RPMI7951 (cell line): ENCODE data around the gene CSPG4. TPM values are rescaled to one million over a fixed set of nuclear protein-coding genes. Genes with fewer than 3 reads are reported as not detected.
"Not testable (repeated sequence)": the region's sequence is repeated elsewhere in the genome, so short reads cannot be mapped to it uniquely, and the experiment has no call there.

Source experiments
- DNase-seq: peaks from one replicate; pipeline ENCODE4 v3.0.0-alpha.2; 2012; ENCODE audit warnings: low read depth
- total RNA-seq: library from RNA; depleted of rRNA; stranded (reverse); fragments of >200 nt; shearing (Covaris generic); gene quantifications from 2 replicates; pipeline ENCODE4 v1.2.3, GENCODE V29; 2014

The CSPG4 gene
- total RNA-seq, 1 experiment from 2014 or later = 31.4 TPM

GRCh38 chr15:75725719-75726607 lies 13.3 kb upstream of the CSPG4 start:
- DNase-seq = no peak

GRCh38 chr15:75725006-75725718 lies 12.5 kb upstream of the CSPG4 start:
- DNase-seq = no peak

GRCh38 chr15:75723847-75724660 lies 11.4 kb upstream of the CSPG4 start:
- peak; percentile 88 for DNase-seq

- no peak for DNase-seq
These were observed 10.7 kb upstream of the CSPG4 start for GRCh38 chr15:75723171-75723846.

- DNase-seq = no peak
These were observed 9.5 kb upstream of the CSPG4 start for GRCh38 chr15:75721923-75722870.

- no peak for DNase-seq
These were observed 8.9 kb upstream of the CSPG4 start for GRCh38 chr15:75721480-75721922.

- peak; percentile 71 for DNase-seq
These were observed 8.3 kb upstream of the CSPG4 start for GRCh38 chr15:75720787-75721479.

GRCh38 chr15:75720297-75720696 lies 7.6 kb upstream of the CSPG4 start:
- DNase-seq = no peak

GRCh38 chr15:75718328-75718727 lies 5.7 kb upstream of the CSPG4 start:
- peak; percentile 70 for DNase-seq

GRCh38 chr15:75717001-75717400 lies 4.4 kb upstream of the CSPG4 start:
- DNase-seq = not testable (repeated sequence)

- not testable (repeated sequence) for DNase-seq
These were observed 3.8 kb upstream of the CSPG4 start for GRCh38 chr15:75716249-75716950.

- DNase-seq = not testable (repeated sequence)
These were observed 2.7 kb upstream of the CSPG4 start for GRCh38 chr15:75715312-75715832.

GRCh38 chr15:75714195-75714594 lies 1.5 kb upstream of the CSPG4 start:
- no peak for DNase-seq

GRCh38 chr15:75713338-75713895 lies 769 bp upstream of the CSPG4 start:
- peak; percentile 57 for DNase-seq

- peak; percentile 71 for DNase-seq
These were observed 1.2 kb downstream of the CSPG4 start for GRCh38 chr15:75711495-75711894.

GRCh38 chr15:75710874-75711273 lies 1.8 kb downstream of the CSPG4 start:
- DNase-seq = not testable (repeated sequence)

GRCh38 chr15:75709458-75709857 lies 3.2 kb downstream of the CSPG4 start:
- not testable (repeated sequence) for DNase-seq

GRCh38 chr15:75706682-75706954 lies 6.0 kb downstream of the CSPG4 start:
- DNase-seq = no peak
